SK-N-SH treated with all-trans-retinoic acid at 6 μM for 48 hours (cell line): Measurements from ENCODE around the gene TRIB2.

Experiments
- ATAC-seq: fragments of 200-7000 bp; cut with Tn5 transposase; 3 replicates; pipeline ENCODE4 v1.9.1; 2020; ENCODE audit warnings: mild to moderate bottlenecking, moderate library complexity
- ARNTL ChIP-seq: fragments of 450-650 bp; formaldehyde crosslinking; IDR thresholded peaks from 2 replicates; pipeline ENCODE4 v1.5.0; 2020; ENCODE audit warnings: low read depth, mild to moderate bottlenecking, moderate library complexity, borderline replicate concordance
- BACH2 ChIP-seq: fragments of 250-450 bp; sonication (Bioruptor Pico); IDR thresholded peaks from 2 replicates; pipeline ENCODE4 v1.9.0; 2021; ENCODE audit warnings: mild to moderate bottlenecking, borderline replicate concordance
- CSDC2 ChIP-seq: fragments of 250-450 bp; sonication (Bioruptor Pico); IDR thresholded peaks from 2 replicates; pipeline ENCODE4 v1.5.0; 2020; ENCODE audit warnings: mild to moderate bottlenecking, moderate library complexity
- ISL1 ChIP-seq: fragments of 250-450 bp; sonication (Bioruptor Pico); IDR thresholded peaks from 2 replicates; pipeline ENCODE4 v2.1.2; 2022; ENCODE audit warnings: mild to moderate bottlenecking, moderate library complexity
- OSR1 ChIP-seq: fragments of 250-450 bp; sonication (Bioruptor Pico); IDR thresholded peaks from 2 replicates; pipeline ENCODE4 v1.8.0; 2022; ENCODE audit warnings: moderate library complexity, mild to moderate bottlenecking, inconsistent platforms
- PPARA ChIP-seq: fragments of 250-450 bp; sonication (Bioruptor Pico); IDR thresholded peaks from 2 replicates; pipeline ENCODE4 v1.5.0; 2020; ENCODE audit warnings: mild to moderate bottlenecking, borderline replicate concordance
- TCF4 ChIP-seq: fragments of 250-450 bp; sonication (Bioruptor Pico); IDR thresholded peaks from 2 replicates; pipeline ENCODE4 v1.8.0; 2021; ENCODE audit warnings: mild to moderate bottlenecking, moderate library complexity, borderline replicate concordance
- TOX ChIP-seq: fragments of 250-450 bp; sonication (Bioruptor Pico); IDR thresholded peaks from 2 replicates; pipeline ENCODE4 v1.8.0; 2021; ENCODE audit warnings: mild to moderate bottlenecking, moderate library complexity, borderline replicate concordance
- ZC3H10 ChIP-seq: fragments of 250-450 bp; sonication (Bioruptor Pico); IDR thresholded peaks from 2 replicates; pipeline ENCODE4 v1.5.1; 2021; ENCODE audit warnings: mild to moderate bottlenecking, moderate library complexity
- ZFP30 ChIP-seq: fragments of 450-650 bp; formaldehyde crosslinking; IDR thresholded peaks from 2 replicates; pipeline ENCODE4 v1.5.0; 2022; ENCODE audit warnings: mild to moderate bottlenecking, moderate library complexity
- ZNF565 ChIP-seq: fragments of 450-650 bp; formaldehyde crosslinking; conservative IDR thresholded peaks from 2 replicates; pipeline ENCODE4 v1.5.0; 2020; ENCODE audit warnings: low read depth, mild to moderate bottlenecking, moderate library complexity
- ZNF70 ChIP-seq: fragments of 450-650 bp; formaldehyde crosslinking; IDR thresholded peaks from 2 replicates; pipeline ENCODE4 v1.5.0; 2020; ENCODE audit warnings: mild to moderate bottlenecking, moderate library complexity
- TF ChIP-seq, protein P1 (sequence below): fragments of 250-450 bp; sonication (Bioruptor Pico); IDR thresholded peaks from 2 replicates; pipeline ENCODE4 v1.5.1; 2021; ENCODE audit warnings: mild to moderate bottlenecking, moderate library complexity
- TF ChIP-seq, protein P2 (sequence below): fragments of 250-450 bp; sonication (Bioruptor Pico); IDR thresholded peaks from 2 replicates; pipeline ENCODE4 v1.8.0; 2021; ENCODE audit warnings: low read depth, mild to moderate bottlenecking, moderate library complexity, borderline replicate concordance
- TF ChIP-seq, protein P3 (sequence below): fragments of 250-450 bp; sonication (Bioruptor Pico); IDR thresholded peaks from 2 replicates; pipeline ENCODE4 v1.5.0; 2020; ENCODE audit warnings: mild to moderate bottlenecking, moderate library complexity
- TF ChIP-seq, protein P4 (sequence below): fragments of 250-450 bp; sonication (Bioruptor Pico); IDR thresholded peaks from 2 replicates; pipeline ENCODE4 v1.5.1; 2020; ENCODE audit warnings: low read depth, mild to moderate bottlenecking, moderate library complexity

The TRIB2 gene

DNA sequence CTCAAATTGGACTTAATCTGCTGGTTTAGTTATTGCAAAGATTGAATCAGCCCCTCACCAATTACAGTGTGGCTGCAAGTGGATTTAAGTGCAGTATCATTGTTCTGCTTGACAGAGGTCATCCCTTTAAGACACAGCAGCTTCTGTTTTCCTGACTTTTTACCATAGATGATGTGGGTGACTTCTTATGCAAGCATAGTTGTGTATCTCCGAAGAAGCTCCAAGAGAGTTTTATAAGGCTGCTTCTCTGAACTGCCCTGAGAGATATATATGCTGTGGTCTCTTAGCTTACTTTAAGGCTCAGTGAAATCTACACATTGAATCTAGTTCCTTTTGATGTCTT is 3.5 kb downstream of the TRIB2 start:
- ATAC-seq: no peak
- no peak for TF ChIP-seq ARNTL (CRISPR knock-in tag)
- TF ChIP-seq TOX (CRISPR knock-in tag): no peak
- TF ChIP-seq BACH2: no peak
- TF ChIP-seq OSR1 (CRISPR knock-in tag): no peak
- TF ChIP-seq ZFP30: no peak
- TF ChIP-seq, protein P1, sequence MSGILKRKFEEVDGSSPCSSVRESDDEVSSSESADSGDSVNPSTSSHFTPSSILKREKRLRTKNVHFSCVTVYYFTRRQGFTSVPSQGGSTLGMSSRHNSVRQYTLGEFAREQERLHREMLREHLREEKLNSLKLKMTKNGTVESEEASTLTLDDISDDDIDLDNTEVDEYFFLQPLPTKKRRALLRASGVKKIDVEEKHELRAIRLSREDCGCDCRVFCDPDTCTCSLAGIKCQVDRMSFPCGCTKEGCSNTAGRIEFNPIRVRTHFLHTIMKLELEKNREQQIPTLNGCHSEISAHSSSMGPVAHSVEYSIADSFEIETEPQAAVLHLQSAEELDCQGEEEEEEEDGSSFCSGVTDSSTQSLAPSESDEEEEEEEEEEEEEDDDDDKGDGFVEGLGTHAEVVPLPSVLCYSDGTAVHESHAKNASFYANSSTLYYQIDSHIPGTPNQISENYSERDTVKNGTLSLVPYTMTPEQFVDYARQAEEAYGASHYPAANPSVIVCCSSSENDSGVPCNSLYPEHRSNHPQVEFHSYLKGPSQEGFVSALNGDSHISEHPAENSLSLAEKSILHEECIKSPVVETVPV (CRISPR knock-in tag): no peak
- TF ChIP-seq, protein P2, sequence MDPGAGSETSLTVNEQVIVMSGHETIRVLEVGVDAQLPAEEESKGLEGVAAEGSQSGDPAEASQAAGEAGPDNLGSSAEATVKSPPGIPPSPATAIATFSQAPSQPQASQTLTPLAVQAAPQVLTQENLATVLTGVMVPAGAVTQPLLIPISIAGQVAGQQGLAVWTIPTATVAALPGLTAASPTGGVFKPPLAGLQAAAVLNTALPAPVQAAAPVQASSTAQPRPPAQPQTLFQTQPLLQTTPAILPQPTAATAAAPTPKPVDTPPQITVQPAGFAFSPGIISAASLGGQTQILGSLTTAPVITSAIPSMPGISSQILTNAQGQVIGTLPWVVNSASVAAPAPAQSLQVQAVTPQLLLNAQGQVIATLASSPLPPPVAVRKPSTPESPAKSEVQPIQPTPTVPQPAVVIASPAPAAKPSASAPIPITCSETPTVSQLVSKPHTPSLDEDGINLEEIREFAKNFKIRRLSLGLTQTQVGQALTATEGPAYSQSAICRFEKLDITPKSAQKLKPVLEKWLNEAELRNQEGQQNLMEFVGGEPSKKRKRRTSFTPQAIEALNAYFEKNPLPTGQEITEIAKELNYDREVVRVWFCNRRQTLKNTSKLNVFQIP (CRISPR knock-in tag): no peak

DNA sequence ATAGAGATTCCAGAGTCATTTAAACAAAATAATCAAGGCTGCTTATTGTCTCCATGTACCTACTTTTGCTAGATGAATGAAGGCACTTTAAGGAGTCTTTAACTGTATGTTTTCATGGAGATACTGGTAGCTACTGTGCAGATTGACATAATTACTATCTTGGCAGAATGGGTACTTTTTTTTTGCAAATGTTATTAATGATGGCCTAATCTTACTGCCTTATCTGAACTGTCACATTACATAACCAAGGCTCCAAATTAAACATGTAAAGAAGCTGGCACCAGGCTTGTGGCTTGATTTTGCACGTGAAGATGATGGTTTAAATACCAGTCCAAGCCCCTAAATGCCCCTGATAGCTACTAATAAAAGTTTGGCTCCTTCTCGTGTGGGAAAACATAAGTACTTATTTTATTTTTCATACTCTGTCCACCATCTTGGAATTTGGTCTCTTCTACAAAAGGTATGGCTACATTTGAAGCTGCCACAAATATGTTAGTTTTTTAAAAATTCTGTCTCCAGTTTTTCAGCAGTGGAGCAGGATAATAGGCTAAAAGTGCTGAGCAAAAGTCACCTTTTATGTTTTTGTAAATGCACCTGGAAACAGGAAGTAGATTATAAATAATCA is 4.1 kb downstream of the TRIB2 start:
- no peak for ATAC-seq
- TF ChIP-seq ISL1 (CRISPR knock-in tag) (peak; percentile 68), CSDC2 (no peak)
- TF ChIP-seq, protein P3, sequence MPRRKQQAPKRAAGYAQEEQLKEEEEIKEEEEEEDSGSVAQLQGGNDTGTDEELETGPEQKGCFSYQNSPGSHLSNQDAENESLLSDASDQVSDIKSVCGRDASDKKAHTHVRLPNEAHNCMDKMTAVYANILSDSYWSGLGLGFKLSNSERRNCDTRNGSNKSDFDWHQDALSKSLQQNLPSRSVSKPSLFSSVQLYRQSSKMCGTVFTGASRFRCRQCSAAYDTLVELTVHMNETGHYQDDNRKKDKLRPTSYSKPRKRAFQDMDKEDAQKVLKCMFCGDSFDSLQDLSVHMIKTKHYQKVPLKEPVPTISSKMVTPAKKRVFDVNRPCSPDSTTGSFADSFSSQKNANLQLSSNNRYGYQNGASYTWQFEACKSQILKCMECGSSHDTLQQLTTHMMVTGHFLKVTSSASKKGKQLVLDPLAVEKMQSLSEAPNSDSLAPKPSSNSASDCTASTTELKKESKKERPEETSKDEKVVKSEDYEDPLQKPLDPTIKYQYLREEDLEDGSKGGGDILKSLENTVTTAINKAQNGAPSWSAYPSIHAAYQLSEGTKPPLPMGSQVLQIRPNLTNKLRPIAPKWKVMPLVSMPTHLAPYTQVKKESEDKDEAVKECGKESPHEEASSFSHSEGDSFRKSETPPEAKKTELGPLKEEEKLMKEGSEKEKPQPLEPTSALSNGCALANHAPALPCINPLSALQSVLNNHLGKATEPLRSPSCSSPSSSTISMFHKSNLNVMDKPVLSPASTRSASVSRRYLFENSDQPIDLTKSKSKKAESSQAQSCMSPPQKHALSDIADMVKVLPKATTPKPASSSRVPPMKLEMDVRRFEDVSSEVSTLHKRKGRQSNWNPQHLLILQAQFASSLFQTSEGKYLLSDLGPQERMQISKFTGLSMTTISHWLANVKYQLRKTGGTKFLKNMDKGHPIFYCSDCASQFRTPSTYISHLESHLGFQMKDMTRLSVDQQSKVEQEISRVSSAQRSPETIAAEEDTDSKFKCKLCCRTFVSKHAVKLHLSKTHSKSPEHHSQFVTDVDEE (CRISPR knock-in tag): peak; percentile 71; the same call in 1 of the 2 replicates

DNA sequence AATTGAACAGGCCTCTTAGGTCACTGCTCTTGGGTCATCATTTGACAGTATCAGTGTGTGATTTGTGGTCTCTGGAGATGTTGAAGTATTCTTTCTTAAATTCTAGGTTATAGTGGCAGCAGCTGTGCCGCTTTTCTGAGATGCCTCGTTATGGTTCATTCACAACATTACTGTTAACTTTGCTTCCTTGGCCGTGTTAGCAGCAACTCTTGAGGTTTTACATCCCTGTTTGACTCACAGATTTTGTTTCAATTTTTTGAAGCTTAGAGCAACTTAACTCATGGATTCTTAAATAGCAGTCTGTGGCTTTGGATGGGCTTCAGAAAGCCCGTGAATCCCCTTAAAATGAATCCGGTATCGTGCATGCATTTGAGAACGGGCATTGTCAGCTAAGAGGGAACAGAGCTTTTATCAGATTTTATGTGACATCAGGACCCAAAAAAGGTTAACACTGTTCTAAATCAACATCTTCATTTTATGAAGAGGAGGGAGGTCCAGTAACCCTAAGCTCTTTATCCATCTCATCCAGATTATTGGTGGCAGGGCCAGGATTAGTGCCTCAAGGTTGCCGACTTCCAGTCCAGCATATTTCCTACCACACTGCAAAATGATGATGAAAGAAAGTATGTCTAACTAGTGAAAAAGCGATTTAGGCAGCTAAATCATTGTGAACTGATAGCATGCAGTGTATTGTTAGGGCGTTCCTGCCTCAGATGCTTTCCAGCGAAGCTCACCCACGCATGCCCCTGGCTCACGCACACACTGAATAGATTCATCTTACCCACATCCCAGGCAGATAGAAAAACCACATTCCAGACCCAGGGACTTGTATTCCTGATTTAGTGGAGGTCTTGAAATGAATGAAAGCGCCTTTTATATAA is 5.1 kb downstream of the TRIB2 start:
- TF ChIP-seq ZNF565 (CRISPR knock-in tag): no peak
- 0 out of 2 replicates have a peak, but pooled peaks have one; percentile 15 for TF ChIP-seq ISL1 (CRISPR knock-in tag)
- no peak for ATAC-seq

DNA sequence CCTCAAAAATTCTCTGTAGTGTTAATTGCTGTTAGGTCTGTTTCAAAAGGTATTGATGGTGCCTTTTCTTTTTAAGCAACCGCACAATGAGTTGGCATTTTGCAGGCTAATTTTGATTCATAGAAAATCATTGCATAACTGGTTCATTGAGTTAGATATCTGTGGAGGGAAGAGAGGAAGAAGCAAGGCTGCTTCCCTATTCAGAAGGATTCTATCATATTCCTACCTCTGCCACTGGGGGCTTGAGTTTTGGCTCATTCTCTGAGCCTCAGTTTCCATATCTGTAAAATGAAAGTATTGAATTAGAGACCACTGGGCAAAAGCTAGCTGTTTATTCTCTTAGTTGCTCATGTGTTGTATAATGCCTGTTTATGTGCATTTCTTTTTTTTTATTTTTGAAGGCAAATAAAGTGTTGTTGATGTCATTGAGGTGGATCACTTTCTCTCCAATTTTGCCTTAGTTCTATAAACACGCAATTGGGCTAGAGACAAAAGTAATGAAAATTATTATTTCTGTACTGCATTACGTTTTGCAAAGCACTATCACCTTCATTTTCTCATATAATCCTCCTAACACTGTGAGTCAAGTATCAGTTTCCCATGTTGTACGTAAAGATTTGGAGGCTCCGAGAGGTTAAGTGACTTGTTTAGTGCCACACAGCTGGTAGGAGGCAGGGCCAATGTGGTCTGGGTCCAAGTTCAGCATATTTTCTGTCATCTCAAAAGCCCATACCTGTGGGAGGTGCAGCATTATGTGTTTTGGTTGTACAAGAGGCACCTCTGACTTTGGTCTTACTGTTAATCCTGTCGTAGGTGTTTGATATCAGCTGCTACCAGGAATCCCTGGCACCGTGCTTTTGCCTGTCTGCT is 5.9 kb downstream of the TRIB2 start:
- TF ChIP-seq ZC3H10 (CRISPR knock-in tag): no peak
- TF ChIP-seq ISL1 (CRISPR knock-in tag): peak; percentile 7; the same call in 1 of the 2 replicates
- ATAC-seq: no peak

DNA sequence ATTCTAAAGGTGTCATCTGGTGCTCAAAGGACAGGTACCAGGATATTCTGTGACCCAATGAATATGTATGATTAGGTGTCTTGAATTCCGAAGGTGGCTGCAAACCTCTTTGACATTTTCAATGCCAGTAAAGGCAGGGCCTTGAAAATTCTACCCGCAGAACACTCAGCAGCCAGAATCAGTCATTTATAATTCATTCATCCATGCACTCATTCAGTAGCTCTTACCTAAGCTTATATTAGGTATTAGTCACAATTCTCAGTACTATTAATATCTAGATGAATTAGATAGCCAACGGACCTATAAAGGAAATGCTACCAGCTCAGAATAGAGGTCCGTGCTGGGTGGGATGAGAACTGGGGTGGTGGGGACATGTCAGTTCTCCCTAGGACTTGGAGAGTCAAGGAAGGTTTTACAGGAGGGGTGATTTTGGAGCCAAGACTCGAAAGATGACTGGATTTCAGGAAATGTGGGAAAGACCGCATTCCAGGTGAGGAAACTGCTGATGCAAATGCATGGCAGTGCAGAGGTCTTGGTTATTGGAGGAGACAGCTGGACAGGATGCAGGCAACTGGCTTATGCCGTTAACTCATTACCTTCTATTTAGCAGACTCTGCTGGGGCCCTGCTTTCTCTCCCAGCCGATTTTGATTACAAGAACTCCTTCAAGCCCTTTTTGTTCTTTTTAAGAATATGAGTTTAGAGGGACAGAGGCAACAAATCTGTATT is 7.2 kb downstream of the TRIB2 start:
- peak; percentile 51 for ATAC-seq
- TF ChIP-seq ZNF70: no peak
- TF ChIP-seq, protein P4, sequence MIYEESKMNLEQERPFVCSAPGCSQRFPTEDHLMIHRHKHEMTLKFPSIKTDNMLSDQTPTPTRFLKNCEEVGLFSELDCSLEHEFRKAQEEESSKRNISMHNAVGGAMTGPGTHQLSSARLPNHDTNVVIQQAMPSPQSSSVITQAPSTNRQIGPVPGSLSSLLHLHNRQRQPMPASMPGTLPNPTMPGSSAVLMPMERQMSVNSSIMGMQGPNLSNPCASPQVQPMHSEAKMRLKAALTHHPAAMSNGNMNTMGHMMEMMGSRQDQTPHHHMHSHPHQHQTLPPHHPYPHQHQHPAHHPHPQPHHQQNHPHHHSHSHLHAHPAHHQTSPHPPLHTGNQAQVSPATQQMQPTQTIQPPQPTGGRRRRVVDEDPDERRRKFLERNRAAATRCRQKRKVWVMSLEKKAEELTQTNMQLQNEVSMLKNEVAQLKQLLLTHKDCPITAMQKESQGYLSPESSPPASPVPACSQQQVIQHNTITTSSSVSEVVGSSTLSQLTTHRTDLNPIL: no peak
- TF ChIP-seq TCF4 (CRISPR knock-in tag): no peak
- no peak for TF ChIP-seq ZNF565 (CRISPR knock-in tag)
- no peak for TF ChIP-seq PPARA
- TF ChIP-seq, protein P1 (CRISPR knock-in tag): no peak
